Measurements from ENCODE around the gene HIVEP3.

Gene HIVEP3

DNA sequence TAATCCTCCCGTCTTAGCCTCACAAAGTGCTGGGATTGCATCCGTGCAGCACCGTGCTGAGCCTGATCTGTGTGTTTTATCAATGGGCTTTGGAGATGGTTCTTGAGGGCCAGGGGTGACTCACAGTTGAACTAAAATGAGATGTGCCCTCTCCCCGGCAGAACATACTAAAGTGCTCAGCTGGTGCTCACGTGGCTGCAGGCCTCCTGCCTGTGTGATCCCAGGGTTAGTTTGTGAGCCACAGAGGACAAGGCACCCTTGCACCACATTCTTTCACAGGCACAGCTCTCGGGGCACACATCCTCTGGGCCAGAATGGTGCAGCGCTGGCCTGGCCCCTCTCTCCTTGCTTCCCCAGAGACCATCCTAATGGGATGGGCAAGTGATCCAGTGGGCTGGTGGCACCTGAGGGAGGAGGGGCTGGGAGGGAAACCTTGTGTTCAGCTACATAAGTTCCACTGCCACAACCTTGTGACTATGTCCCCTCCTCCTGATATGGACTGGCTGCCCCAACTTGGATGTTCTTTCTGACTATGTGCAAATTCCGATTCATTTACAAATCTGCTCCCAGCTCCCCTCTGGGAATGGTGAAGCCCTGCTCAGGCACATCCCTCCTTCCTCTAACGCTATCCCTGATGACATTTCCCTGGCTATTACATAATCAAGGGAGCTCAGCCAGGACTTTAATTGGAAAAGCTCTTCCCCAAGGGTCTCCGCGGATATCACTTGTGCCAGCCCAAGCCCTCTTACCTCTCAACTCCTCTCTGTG lies 237.2 kb downstream of the HIVEP3 start:
- Histone ChIP-seq H3K27ac (no peak overlapping the region), H3K4me3 (IDR thresholded peaks at IDR 0.05; ENCODE audit: insufficient read depth, low read depth, low read length) (no peak overlapping the region), H3K9ac (no peak overlapping the region), H3K4me1 (ENCODE audit: low read depth, poor library complexity, severe bottlenecking) (peaks cover 25% of the 10 kb centered on the region), H2AFZ (ENCODE audit: low read depth) (no peak overlapping the region), H3K27me3 (ENCODE audit: insufficient read depth, low read depth) (no peaks in the 10 kb centered on the region), H3K36me3 (ENCODE audit: insufficient read depth) (no peaks in the 10 kb centered on the region), H3K4me2 (no peak overlapping the region), H4K20me1 (ENCODE audit: insufficient read depth) (no peaks in the 10 kb centered on the region), H3K79me2 (ENCODE audit: insufficient read depth, low read depth) (no peaks in the 10 kb centered on the region)
- TF ChIP-seq, protein P1, sequence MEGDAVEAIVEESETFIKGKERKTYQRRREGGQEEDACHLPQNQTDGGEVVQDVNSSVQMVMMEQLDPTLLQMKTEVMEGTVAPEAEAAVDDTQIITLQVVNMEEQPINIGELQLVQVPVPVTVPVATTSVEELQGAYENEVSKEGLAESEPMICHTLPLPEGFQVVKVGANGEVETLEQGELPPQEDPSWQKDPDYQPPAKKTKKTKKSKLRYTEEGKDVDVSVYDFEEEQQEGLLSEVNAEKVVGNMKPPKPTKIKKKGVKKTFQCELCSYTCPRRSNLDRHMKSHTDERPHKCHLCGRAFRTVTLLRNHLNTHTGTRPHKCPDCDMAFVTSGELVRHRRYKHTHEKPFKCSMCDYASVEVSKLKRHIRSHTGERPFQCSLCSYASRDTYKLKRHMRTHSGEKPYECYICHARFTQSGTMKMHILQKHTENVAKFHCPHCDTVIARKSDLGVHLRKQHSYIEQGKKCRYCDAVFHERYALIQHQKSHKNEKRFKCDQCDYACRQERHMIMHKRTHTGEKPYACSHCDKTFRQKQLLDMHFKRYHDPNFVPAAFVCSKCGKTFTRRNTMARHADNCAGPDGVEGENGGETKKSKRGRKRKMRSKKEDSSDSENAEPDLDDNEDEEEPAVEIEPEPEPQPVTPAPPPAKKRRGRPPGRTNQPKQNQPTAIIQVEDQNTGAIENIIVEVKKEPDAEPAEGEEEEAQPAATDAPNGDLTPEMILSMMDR (conservative IDR thresholded peaks at IDR 0.05; ENCODE audit: low read depth, low read length) = no peak

DNA sequence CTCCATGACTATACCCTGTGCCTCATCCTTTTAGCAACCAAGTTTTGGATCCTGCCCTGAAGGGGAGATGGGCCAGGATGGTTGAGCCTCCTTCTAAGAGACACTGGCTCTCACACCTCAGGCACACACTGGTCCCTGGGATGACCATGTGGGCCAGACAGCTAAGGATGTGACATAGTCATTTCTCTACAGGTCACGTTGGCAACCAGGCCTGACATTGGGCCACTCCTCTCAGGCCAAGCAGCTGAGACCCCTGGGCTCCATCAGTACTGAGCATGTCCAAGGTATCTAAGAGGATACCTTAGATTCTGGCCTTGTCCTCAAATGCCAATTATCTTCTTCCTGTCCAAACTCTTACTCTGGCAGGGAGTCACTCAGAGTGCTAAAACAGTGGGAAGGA lies 238.7 kb downstream of the HIVEP3 start:
- no peak overlapping the region for H3K9ac ChIP-seq
- no peak overlapping the region for H3K27ac ChIP-seq
- no peak overlapping the region for H3K4me3 ChIP-seq (IDR thresholded peaks at IDR 0.05; ENCODE audit: insufficient read depth, low read depth, low read length)
- no peaks in the 10 kb centered on the region for H3K27me3 ChIP-seq (ENCODE audit: insufficient read depth, low read depth)
- peaks cover 30% of the 10 kb centered on the region for H3K4me1 ChIP-seq (ENCODE audit: low read depth, poor library complexity, severe bottlenecking)
- H3K36me3 ChIP-seq (ENCODE audit: insufficient read depth) = no peaks in the 10 kb centered on the region
- H2AFZ ChIP-seq (ENCODE audit: low read depth) = no peak overlapping the region
- no peaks in the 10 kb centered on the region for H3K79me2 ChIP-seq (ENCODE audit: insufficient read depth, low read depth)
- no peak overlapping the region for H3K4me2 ChIP-seq
- TF ChIP-seq, protein P1 (conservative IDR thresholded peaks at IDR 0.05; ENCODE audit: low read depth, low read length) = no peak
- no peaks in the 10 kb centered on the region for H4K20me1 ChIP-seq (ENCODE audit: insufficient read depth)

DNA sequence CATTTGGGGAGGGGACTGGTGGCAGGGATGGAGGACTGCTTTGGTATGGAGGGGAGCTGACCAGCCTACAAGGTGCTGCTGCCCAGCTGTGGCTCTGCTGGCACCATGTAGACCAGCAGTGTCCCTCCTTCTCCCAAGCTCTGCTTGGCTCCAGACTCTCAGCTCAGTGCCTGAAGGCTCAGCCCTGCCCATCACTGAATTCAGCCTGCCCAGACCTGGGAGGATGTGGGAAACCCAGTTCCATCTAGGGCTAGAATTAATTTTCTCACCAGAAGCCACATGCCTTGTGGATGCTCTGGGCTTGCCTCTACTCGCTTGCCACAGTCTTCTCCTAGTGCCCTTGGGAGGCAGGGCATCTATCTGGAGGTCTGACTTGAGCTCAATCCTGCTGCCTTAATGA lies 239.2 kb downstream of the HIVEP3 start:
- no peaks in the 10 kb centered on the region for H3K79me2 ChIP-seq (ENCODE audit: insufficient read depth, low read depth)
- TF ChIP-seq, protein P1 (conservative IDR thresholded peaks at IDR 0.05; ENCODE audit: low read depth, low read length) = no peak
- H3K27me3 ChIP-seq (ENCODE audit: insufficient read depth, low read depth) = no peaks in the 10 kb centered on the region

DNA sequence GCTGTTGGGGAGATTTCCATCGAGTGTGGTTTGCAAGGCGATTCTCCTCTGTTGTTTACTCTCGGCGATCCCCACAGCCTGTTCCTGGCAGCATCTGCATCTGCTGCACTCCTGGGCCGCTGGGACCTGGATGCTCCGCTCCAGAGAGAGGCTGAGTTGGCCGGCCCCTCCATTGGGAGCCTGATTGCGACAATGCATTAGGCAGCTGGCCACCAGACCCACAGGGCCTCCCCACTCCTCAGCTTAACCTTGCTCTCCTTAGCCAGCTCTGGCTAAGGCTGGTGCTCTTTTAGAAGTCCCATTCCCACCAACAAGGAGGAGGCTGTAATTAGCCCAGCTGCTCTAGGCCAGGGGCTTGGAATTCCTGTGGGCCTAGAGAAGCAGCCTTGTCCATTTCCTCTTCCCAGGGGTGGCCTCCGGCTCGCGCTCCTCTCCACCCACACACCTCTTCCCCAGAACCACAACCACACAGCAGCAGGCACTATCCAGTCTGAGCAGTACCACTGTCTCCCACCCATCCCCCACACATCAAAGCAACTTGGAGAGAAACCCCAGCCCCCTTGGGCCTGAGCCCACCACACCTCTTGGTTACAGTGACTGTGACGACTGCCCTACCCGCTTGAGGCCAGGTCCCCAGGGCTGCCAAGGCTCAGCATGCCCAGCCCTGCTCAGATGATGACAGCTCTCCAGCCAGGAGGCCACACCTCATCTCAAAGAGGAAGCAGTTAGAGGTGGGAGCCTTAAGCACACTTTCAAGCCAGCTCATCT lies 240.4 kb downstream of the HIVEP3 start:
- no peaks in the 10 kb centered on the region for H3K27me3 ChIP-seq (ENCODE audit: insufficient read depth, low read depth)
- H3K36me3 ChIP-seq (ENCODE audit: insufficient read depth) = no peaks in the 10 kb centered on the region
- no peak overlapping the region for H3K4me2 ChIP-seq
- H3K4me1 ChIP-seq (ENCODE audit: low read depth, poor library complexity, severe bottlenecking) = peaks cover 33% of the 10 kb centered on the region
- H3K9ac ChIP-seq = no peak overlapping the region
- TF ChIP-seq, protein P1 (conservative IDR thresholded peaks at IDR 0.05; ENCODE audit: low read depth, low read length) = no peak
- no peak overlapping the region for H3K4me3 ChIP-seq (IDR thresholded peaks at IDR 0.05; ENCODE audit: insufficient read depth, low read depth, low read length)
- H3K27ac ChIP-seq = no peak overlapping the region
- no peak overlapping the region for H2AFZ ChIP-seq (ENCODE audit: low read depth)
- no peaks in the 10 kb centered on the region for H3K79me2 ChIP-seq (ENCODE audit: insufficient read depth, low read depth)
- H4K20me1 ChIP-seq (ENCODE audit: insufficient read depth) = no peaks in the 10 kb centered on the region

More for the DNA sequence above, 239.2 kb downstream of the HIVEP3 start:
- H4K20me1 ChIP-seq (ENCODE audit: insufficient read depth) = no peaks in the 10 kb centered on the region
- no peak overlapping the region for H3K9ac ChIP-seq
- H3K4me2 ChIP-seq = no peak overlapping the region
- no peaks in the 10 kb centered on the region for H3K36me3 ChIP-seq (ENCODE audit: insufficient read depth)
- no peak overlapping the region for H3K27ac ChIP-seq
- H3K4me3 ChIP-seq (IDR thresholded peaks at IDR 0.05; ENCODE audit: insufficient read depth, low read depth, low read length) = no peak overlapping the region
- H3K4me1 ChIP-seq (ENCODE audit: low read depth, poor library complexity, severe bottlenecking) = peaks cover 33% of the 10 kb centered on the region
- H2AFZ ChIP-seq (ENCODE audit: low read depth) = no peak overlapping the region

Measured in KMS-11 (cell line).